H1 (cell line): ENCODE results near the gene STH. TPM values are rescaled to one million over a fixed set of nuclear protein-coding genes. Genes with fewer than 3 reads are reported as not detected.

ENCODE experiments used
- CREB1 ChIP-seq: IDR thresholded peaks from 2 replicates; pipeline ENCODE4 v1.6.1; 2012; ENCODE audit warnings: inconsistent platforms
- FOSL1 ChIP-seq: IDR thresholded peaks from 2 replicates; pipeline ENCODE4 v1.6.1; 2011; ENCODE audit warnings: mild to moderate bottlenecking, low read depth, low read length, moderate library complexity; ENCODE audit not compliant: insufficient read depth
- HDAC2 ChIP-seq, 2 experiments: fragments of 300-600 bp in 1 of 2; sonication (generic) in 1 of 2; IDR thresholded peaks; 2 replicates each; pipeline ENCODE4 v1.6.1; 2011 to 2012; ENCODE audit warnings: low read depth in 2 of 2, low read length in 2 of 2, mild to moderate bottlenecking in 2 of 2, moderate library complexity in 2 of 2, borderline replicate concordance in 1 of 2, inconsistent platforms in 1 of 2
- HDAC6 ChIP-seq: IDR thresholded peaks from one replicate; pipeline ENCODE4 v1.7.1; 2012; ENCODE audit warnings: low read depth, mild to moderate bottlenecking, inconsistent platforms, low read length, moderate library complexity
- KDM1A ChIP-seq: fragments of 200-600, 300-600 bp; sonication (generic); IDR thresholded peaks from 2 replicates; pipeline ENCODE4 v1.7.1; 2016; ENCODE audit warnings: mild to moderate bottlenecking, low read length, borderline replicate concordance
- polyA plus RNA-seq, 7 experiments: library from polyadenylated mRNA; depleted of rRNA in 3 of 7; stranded (reverse) in 5 of 7; unstranded in 2 of 7; fragments of >200 nt in 5 of 7; fragments of 200-250 nt in 2 of 7; gene quantifications; 1 replicate in 5 of 7; 2 replicates in 1 of 7; 4 replicates in 1 of 7; pipeline versions ENCODE4 v1.2.1 to v1.2.3, GENCODE V29; 2011 to 2013; ENCODE audit warnings: missing spikeins in 2 of 7, mixed read lengths in 2 of 7
- total RNA-seq: library from RNA; stranded (reverse); fragmentation: NEBNext Ultra II Directional; extraction: Animal tissue kit (Norgen Biotek cat#: 25700); gene quantifications from 2 replicates; pipeline ENCODE4 v1.2.1, GENCODE V29; 2021
- TF ChIP-seq, protein P1 (sequence below): fragments of 300-600 bp; sonication (generic); IDR thresholded peaks from 2 replicates; pipeline ENCODE4 v1.7.1; 2012; ENCODE audit warnings: low read length, moderate library complexity, mild to moderate bottlenecking, inconsistent platforms; ENCODE audit not compliant: insufficient replicate concordance

The STH gene
- total and polyA plus RNA-seq, 2 of the 8 experiments (the other 6 are each of a cell fraction or from before 2014, with no cell fraction given), result not detected

DNA sequence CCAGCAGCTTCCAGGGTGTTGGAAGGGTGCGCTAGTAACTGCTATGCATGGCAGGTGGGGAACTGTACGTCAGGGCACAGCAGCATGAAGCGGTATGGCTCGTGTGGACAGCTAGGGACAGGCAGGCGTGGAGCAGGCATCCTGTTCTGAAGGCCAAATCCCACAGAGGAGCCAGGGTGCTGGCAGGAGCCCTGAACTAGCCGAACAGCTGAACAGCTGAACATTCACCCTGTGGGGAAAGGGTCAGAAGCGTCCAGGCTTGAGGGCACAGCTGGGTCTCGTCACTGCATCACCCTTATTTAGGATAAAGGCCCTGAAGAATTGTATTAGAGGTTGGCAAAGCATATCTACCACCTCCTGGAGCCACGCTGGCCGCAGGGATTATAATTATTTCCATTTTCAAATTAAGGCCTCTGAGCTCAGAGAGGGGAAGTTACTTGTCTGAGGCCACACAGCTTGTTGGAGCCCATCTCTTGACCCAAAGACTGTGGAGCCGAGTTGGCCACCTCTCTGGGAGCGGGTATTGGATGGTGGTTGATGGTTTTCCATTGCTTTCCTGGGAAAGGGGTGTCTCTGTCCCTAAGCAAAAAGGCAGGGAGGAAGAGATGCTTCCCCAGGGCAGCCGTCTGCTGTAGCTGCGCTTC is 3.3 kb upstream of the STH start (continued):
- TF ChIP-seq, protein P1, sequence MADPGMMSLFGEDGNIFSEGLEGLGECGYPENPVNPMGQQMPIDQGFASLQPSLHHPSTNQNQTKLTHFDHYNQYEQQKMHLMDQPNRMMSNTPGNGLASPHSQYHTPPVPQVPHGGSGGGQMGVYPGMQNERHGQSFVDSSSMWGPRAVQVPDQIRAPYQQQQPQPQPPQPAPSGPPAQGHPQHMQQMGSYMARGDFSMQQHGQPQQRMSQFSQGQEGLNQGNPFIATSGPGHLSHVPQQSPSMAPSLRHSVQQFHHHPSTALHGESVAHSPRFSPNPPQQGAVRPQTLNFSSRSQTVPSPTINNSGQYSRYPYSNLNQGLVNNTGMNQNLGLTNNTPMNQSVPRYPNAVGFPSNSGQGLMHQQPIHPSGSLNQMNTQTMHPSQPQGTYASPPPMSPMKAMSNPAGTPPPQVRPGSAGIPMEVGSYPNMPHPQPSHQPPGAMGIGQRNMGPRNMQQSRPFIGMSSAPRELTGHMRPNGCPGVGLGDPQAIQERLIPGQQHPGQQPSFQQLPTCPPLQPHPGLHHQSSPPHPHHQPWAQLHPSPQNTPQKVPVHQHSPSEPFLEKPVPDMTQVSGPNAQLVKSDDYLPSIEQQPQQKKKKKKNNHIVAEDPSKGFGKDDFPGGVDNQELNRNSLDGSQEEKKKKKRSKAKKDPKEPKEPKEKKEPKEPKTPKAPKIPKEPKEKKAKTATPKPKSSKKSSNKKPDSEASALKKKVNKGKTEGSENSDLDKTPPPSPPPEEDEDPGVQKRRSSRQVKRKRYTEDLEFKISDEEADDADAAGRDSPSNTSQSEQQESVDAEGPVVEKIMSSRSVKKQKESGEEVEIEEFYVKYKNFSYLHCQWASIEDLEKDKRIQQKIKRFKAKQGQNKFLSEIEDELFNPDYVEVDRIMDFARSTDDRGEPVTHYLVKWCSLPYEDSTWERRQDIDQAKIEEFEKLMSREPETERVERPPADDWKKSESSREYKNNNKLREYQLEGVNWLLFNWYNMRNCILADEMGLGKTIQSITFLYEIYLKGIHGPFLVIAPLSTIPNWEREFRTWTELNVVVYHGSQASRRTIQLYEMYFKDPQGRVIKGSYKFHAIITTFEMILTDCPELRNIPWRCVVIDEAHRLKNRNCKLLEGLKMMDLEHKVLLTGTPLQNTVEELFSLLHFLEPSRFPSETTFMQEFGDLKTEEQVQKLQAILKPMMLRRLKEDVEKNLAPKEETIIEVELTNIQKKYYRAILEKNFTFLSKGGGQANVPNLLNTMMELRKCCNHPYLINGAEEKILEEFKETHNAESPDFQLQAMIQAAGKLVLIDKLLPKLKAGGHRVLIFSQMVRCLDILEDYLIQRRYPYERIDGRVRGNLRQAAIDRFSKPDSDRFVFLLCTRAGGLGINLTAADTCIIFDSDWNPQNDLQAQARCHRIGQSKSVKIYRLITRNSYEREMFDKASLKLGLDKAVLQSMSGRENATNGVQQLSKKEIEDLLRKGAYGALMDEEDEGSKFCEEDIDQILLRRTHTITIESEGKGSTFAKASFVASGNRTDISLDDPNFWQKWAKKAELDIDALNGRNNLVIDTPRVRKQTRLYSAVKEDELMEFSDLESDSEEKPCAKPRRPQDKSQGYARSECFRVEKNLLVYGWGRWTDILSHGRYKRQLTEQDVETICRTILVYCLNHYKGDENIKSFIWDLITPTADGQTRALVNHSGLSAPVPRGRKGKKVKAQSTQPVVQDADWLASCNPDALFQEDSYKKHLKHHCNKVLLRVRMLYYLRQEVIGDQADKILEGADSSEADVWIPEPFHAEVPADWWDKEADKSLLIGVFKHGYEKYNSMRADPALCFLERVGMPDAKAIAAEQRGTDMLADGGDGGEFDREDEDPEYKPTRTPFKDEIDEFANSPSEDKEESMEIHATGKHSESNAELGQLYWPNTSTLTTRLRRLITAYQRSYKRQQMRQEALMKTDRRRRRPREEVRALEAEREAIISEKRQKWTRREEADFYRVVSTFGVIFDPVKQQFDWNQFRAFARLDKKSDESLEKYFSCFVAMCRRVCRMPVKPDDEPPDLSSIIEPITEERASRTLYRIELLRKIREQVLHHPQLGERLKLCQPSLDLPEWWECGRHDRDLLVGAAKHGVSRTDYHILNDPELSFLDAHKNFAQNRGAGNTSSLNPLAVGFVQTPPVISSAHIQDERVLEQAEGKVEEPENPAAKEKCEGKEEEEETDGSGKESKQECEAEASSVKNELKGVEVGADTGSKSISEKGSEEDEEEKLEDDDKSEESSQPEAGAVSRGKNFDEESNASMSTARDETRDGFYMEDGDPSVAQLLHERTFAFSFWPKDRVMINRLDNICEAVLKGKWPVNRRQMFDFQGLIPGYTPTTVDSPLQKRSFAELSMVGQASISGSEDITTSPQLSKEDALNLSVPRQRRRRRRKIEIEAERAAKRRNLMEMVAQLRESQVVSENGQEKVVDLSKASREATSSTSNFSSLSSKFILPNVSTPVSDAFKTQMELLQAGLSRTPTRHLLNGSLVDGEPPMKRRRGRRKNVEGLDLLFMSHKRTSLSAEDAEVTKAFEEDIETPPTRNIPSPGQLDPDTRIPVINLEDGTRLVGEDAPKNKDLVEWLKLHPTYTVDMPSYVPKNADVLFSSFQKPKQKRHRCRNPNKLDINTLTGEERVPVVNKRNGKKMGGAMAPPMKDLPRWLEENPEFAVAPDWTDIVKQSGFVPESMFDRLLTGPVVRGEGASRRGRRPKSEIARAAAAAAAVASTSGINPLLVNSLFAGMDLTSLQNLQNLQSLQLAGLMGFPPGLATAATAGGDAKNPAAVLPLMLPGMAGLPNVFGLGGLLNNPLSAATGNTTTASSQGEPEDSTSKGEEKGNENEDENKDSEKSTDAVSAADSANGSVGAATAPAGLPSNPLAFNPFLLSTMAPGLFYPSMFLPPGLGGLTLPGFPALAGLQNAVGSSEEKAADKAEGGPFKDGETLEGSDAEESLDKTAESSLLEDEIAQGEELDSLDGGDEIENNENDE, result no peak
- no peak for TF ChIP-seq KDM1A
- TF ChIP-seq CREB1, result no peak
- no peak for TF ChIP-seq HDAC2 (IDR thresholded peaks at IDR 0.05; ENCODE audit: borderline replicate concordance in 1 of 2, low read depth in 2 of 2, low read length in 2 of 2)
- TF ChIP-seq FOSL1, result no peak
- no peak for TF ChIP-seq HDAC6
- TF ChIP-seq, all 59 proteins: peak for 0
